Small intestine (tissue), 7 donors: ENCODE measurements around the gene PRKAB2. TPM values are rescaled to one million over a fixed set of nuclear protein-coding genes. Genes with fewer than 3 reads are reported as not detected.
"Not testable (repeated sequence)": the region's sequence is repeated elsewhere in the genome, so short reads cannot be mapped to it uniquely, and the experiment has no call there.

Source experiments
- DNase-seq, 2 donors: peaks; one replicate each; pipeline versions ENCODE4 v3.0.0 to v3.0.0-alpha.2; 2013
- FAIRE-seq: peaks from 2 replicates; lab custom pipeline; 2012; peaks lifted over from hg19 to GRCh38; lab: Jason Lieb, UNC
- H3K27ac ChIP-seq, 3 donors: one replicate each; pipeline ENCODE4 v1.5.1; 2013; ENCODE audit warnings: low read length in 2 of 3, mild to moderate bottlenecking in 2 of 3, control low read depth in 1 of 3, inconsistent platforms in 1 of 3, low read depth in 1 of 3, moderate library complexity in 1 of 3
- H3K27me3 ChIP-seq, 3 donors: one replicate each; pipeline ENCODE4 v1.6.1; 2013; ENCODE audit warnings: low read length in 3 of 3, inconsistent platforms in 1 of 3; ENCODE audit not compliant: control insufficient read depth in 3 of 3, insufficient read depth in 3 of 3
- H3K36me3 ChIP-seq, 3 donors: one replicate each; pipeline ENCODE4 v1.6.1; 2013; ENCODE audit warnings: low read length in 3 of 3, inconsistent platforms in 1 of 3, low read depth in 1 of 3, mild to moderate bottlenecking in 1 of 3, moderate library complexity in 1 of 3; ENCODE audit not compliant: control insufficient read depth in 3 of 3, insufficient read depth in 2 of 3
- H3K4me1 ChIP-seq, 3 donors: one replicate each; pipeline ENCODE4 v1.6.1; 2013; ENCODE audit warnings: low read length in 2 of 3, inconsistent platforms in 1 of 3, low read depth in 1 of 3, mild to moderate bottlenecking in 1 of 3, moderate library complexity in 1 of 3; ENCODE audit not compliant: control insufficient read depth in 3 of 3, insufficient read depth in 2 of 3
- H3K4me3 ChIP-seq, 3 donors: one replicate each; pipeline ENCODE4 v1.5.1; 2013; ENCODE audit warnings: low read length in 3 of 3, control low read depth in 1 of 3, inconsistent platforms in 1 of 3, low read depth in 1 of 3, mild to moderate bottlenecking in 1 of 3, moderate library complexity in 1 of 3
- H3K9me3 ChIP-seq, 2 donors: one replicate each; pipeline ENCODE4 v1.6.1; 2013; ENCODE audit warnings: low read depth in 1 of 2, low read length in 1 of 2; ENCODE audit not compliant: control insufficient read depth in 2 of 2, insufficient read depth in 1 of 2
- WGBS, 3 donors: extraction: QIAGEN DNeasy Blood & Tissue Kit; methylation state at CpG; one replicate each; pipeline ENCODE4 v1.1.7; 2013; 5-methylcytosine and 5-hydroxymethylcytosine counted together
- polyA plus RNA-seq, 4 donors: library from polyadenylated mRNA; stranded (reverse) in 3 of 4; unstranded in 1 of 4; fragments of 200-250 nt in 3 of 4; fragments of 120-200 nt in 1 of 4; gene quantifications; one replicate each; pipeline versions ENCODE4 v1.2.1 to v1.2.3, GENCODE V29; 2013
- donor health status: healthy with polysubstance abuse.
- donor health status: control.
- donor health status: control.
- donor health status: Bipolar disorder and iron deficiency.
- donor health status: healthy.

The PRKAB2 gene
- polyA plus RNA-seq, 4 donors: 8.1 to 44.1 (median 24.9) TPM

DNA sequence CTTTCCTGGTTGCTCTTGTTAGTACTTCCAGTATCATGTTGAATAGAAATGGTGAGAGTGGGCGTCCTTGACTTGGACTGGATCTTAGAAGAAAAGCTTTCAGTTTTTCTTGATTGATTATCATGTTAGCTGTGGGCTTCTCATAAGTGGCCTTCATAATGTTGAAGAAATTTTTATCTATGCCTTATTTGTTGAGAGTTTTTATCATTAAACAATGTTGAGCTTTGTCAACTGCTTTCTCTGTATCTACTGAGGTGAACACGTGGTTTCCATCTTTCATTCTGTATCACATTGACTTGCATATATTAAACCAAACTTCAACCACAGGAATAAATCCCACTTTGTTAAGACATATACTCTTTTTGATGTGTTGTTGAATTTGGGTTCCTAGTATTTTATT, 29.4 kb downstream of the PRKAB2 start:
- no peaks in the 10 kb centered on the region for H3K4me1 ChIP-seq
- H3K9me3 ChIP-seq: no peaks in the 10 kb centered on the region
- no peak overlapping the region for H3K27ac ChIP-seq
- H3K36me3 ChIP-seq: no peaks in the 10 kb centered on the region
- H3K27me3 ChIP-seq: peaks cover 0 to 2% (median 0%) of the 10 kb centered on the region in 3 donors
- no peak for DNase-seq
- 75 to 83% (median 79%) methylated on average over 2 of the region's 2 CpGs for WGBS, 3 donors
- FAIRE-seq: no peak
- H3K4me3 ChIP-seq: no peak overlapping the region

- H3K4me1 ChIP-seq, H3K27ac ChIP-seq, FAIRE-seq, DNase-seq, H3K27me3 ChIP-seq, H3K9me3 ChIP-seq, H3K4me3 ChIP-seq, H3K36me3 ChIP-seq: not testable (repeated sequence)
- 67 to 82% (median 81%) methylated on average over 1 of the region's 1 CpG for WGBS, 3 donors
Observed at GRCh38 chr1:147130721-147131120, 41.5 kb downstream of the PRKAB2 start.

DNA sequence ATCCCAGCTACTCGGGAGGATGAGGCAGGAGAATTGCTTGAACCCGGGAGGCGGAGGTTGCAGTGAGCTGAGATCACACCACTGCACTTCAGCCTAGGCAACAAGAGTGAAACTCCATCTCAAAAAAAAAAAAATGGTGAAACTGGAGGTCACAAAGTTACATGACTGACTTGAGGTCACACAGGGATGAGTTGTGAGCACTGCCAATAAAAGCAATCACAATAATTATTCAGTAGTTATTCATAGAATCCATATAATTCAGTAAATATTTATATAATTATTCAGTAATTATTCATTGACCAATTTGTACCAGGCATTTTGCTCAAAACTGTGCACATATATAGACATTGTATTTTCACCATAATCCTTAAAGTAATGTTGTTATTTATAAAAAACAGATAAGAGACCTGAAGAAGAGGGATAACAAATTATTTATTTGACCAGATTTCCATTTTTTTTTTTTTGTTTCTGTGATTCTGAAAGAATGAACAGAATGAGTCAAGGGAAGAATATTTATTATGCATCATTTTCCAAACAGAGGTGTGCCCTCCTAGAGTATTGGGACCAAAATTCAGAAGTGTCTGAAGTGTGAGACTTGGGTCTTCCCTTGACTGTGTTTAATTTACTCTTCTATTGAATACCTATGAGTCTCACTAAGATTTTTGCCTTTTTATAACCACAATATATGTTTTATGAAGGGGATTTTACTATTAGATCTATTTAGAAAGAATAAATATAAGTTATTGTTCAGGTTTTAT, 43.0 kb downstream of the PRKAB2 start:
- Histone ChIP-seq H3K27ac (no peak overlapping the region), H3K4me3 (no peak overlapping the region), H3K36me3 (no peaks in the 10 kb centered on the region), H3K27me3 (peaks cover 0 to 3% (median 3%) of the 10 kb centered on the region in 3 donors), H3K4me1 (no peaks in the 10 kb centered on the region), H3K9me3 (no peaks in the 10 kb centered on the region)
- FAIRE-seq (no peak), DNase-seq (no peak)
- 90 to 93% (median 91%) methylated on average over 3 of the region's 3 CpGs for WGBS, 3 donors

DNA sequence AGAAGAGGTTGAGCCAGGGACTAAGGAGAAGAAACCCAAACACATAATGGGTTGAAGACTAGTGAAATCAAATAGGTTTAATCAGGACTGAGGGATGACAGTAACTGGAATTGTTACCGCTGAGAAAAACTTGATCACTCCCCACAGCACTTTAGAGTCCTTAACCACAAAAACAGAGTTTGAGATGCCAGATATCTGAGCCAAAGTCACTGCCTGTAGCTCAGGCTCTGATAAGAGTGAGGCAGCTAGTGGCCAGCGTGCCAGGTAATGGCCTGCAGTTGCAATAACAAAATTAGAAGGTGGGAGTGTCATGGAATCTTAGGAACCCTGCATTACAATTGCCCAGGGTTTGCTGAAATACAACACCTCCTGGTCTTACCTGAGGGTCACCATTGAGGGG, 48.0 kb downstream of the PRKAB2 start:
- Histone ChIP-seq H3K4me3 (no peak overlapping the region), H3K27me3 (peaks cover 0 to 3% (median 3%) of the 10 kb centered on the region in 3 donors), H3K27ac (no peak overlapping the region), H3K9me3 (no peaks in the 10 kb centered on the region), H3K4me1 (no peaks in the 10 kb centered on the region), H3K36me3 (no peaks in the 10 kb centered on the region)
- 58 to 71% (median 68%) methylated on average over 2 of the region's 2 CpGs for WGBS, 3 donors
- FAIRE-seq (no peak), DNase-seq (no peak)

GRCh38 chr1:147117109-147117508, 55.2 kb downstream of the PRKAB2 start:
- no peak overlapping the region for H3K27ac ChIP-seq
- H3K27me3 ChIP-seq: peaks cover 0 to 4% (median 3%) of the 10 kb centered on the region in 3 donors
- 8 to 52% (median 35%) methylated on average over 1 of the region's 1 CpG for WGBS, 3 donors

GRCh38 chr1:147115496-147115895, 56.8 kb downstream of the PRKAB2 start:
- no peak for DNase-seq
- Histone ChIP-seq H3K27ac (no peak overlapping the region), H3K4me3 (no peak overlapping the region), H3K9me3 (no peaks in the 10 kb centered on the region), H3K27me3 (peaks cover 0 to 4% (median 3%) of the 10 kb centered on the region in 3 donors), H3K4me1 (no peaks in the 10 kb centered on the region), H3K36me3 (no peaks in the 10 kb centered on the region)
- no peak for FAIRE-seq
- 72 to 78% (median 73%) methylated on average over 2 of the region's 2 CpGs for WGBS, 3 donors

More at GRCh38 chr1:147117109-147117508, 55.2 kb downstream of the PRKAB2 start:
- no peaks in the 10 kb centered on the region for H3K9me3 ChIP-seq
- FAIRE-seq: no peak
- no peaks in the 10 kb centered on the region for H3K4me1 ChIP-seq
- no peaks in the 10 kb centered on the region for H3K36me3 ChIP-seq
- no peak overlapping the region for H3K4me3 ChIP-seq
- no peak for DNase-seq

- DNase-seq, H3K9me3 ChIP-seq, H3K4me1 ChIP-seq, H3K27me3 ChIP-seq, H3K27ac ChIP-seq, FAIRE-seq, H3K36me3 ChIP-seq, H3K4me3 ChIP-seq: not testable (repeated sequence)
- WGBS, 3 donors: 74 to 83% (median 81%) methylated on average over 4 of the region's 4 CpGs
Observed at GRCh38 chr1:147115079-147115478, 57.2 kb downstream of the PRKAB2 start.

DNA sequence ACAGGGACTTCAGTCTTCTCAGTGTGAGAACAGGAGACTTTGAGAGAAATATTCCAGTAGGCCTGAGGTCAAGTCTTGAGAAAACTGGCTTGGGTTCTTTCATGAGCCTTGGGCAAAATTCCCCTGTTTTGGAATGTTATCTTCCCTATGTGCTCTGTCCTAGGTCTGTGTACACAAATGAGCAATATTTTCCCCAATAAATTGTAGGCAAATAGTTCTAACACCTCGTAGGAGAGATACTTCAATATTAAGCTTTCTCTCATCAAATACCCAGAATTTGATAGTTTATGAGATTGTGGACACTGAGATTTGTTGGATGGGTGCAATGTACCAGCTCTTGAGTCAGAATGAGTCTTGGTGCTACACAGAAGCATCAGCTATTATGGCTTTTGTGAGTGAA, 57.9 kb downstream of the PRKAB2 start:
- 43 to 55% (median 50%) methylated on average over 1 of the region's 1 CpG for WGBS, 3 donors
- not testable (repeated sequence) for H3K4me3 ChIP-seq, H3K9me3 ChIP-seq, DNase-seq, H3K36me3 ChIP-seq, H3K27ac ChIP-seq, FAIRE-seq, H3K27me3 ChIP-seq, H3K4me1 ChIP-seq
